ENCODE measurements around the gene MICAL3.

MICAL3 gene

GRCh38 chr22:17829695-17830042 is 194.7 kb downstream of the MICAL3 start:
- no peak overlapping the region for H3K4me2 ChIP-seq (ENCODE audit: low read depth, low read length)
- no peaks in the 10 kb centered on the region for H3F3A ChIP-seq (ENCODE audit: insufficient read depth, low read length)
- H3K9ac ChIP-seq (ENCODE audit: low read length): no peak overlapping the region
- no peaks in the 10 kb centered on the region for H3K36me3 ChIP-seq (replicated peaks; ENCODE audit: insufficient read depth, low read length)
- no peaks in the 10 kb centered on the region for H3K4me1 ChIP-seq (ENCODE audit: low read length)
- H3K79me2 ChIP-seq (ENCODE audit: low read length): no peaks in the 10 kb centered on the region
- H3K4me3 ChIP-seq (ENCODE audit: low read length): no peak overlapping the region
- no peak overlapping the region for H2AFZ ChIP-seq (ENCODE audit: low read length)
- H4K20me1 ChIP-seq (ENCODE audit: insufficient read depth, low read length): no peaks in the 10 kb centered on the region
- no peaks in the 10 kb centered on the region for H3K9me3 ChIP-seq (replicated peaks; ENCODE audit: insufficient read depth, low read length)
- no peak overlapping the region for H3K27ac ChIP-seq (ENCODE audit: low read length)
- no peaks in the 10 kb centered on the region for H3K9me2 ChIP-seq (replicated peaks; ENCODE audit: insufficient read depth, low read length)
- H3K27me3 ChIP-seq (replicated peaks; ENCODE audit: insufficient read depth, low read length): no peaks in the 10 kb centered on the region
- no peak for TF ChIP-seq EZH2 (optimal IDR thresholded peaks at IDR 0.05; ENCODE audit: low read depth, low read length)
- TF ChIP-seq CTCF (IDR thresholded peaks at IDR 0.05; ENCODE audit: low read length): no peak
- TF ChIP-seq EZH2phosphoT487 (IDR thresholded peaks at IDR 0.05; ENCODE audit: low read length): no peak
- DNase-seq: no peak

GRCh38 chr22:17828502-17829080 is 195.8 kb downstream of the MICAL3 start:
- Histone ChIP-seq H3K4me1 (ENCODE audit: low read length) (no peaks in the 10 kb centered on the region), H3K4me3 (ENCODE audit: low read length) (no peak overlapping the region), H3K9me3 (replicated peaks; ENCODE audit: insufficient read depth, low read length) (no peaks in the 10 kb centered on the region), H3K79me2 (ENCODE audit: low read length) (no peaks in the 10 kb centered on the region), H3K27ac (ENCODE audit: low read length) (no peak overlapping the region), H4K20me1 (ENCODE audit: insufficient read depth, low read length) (no peaks in the 10 kb centered on the region), H3K4me2 (ENCODE audit: low read depth, low read length) (no peak overlapping the region), H3K9me2 (replicated peaks; ENCODE audit: insufficient read depth, low read length) (no peaks in the 10 kb centered on the region), H3K36me3 (replicated peaks; ENCODE audit: insufficient read depth, low read length) (no peaks in the 10 kb centered on the region), H3F3A (ENCODE audit: insufficient read depth, low read length) (no peaks in the 10 kb centered on the region), H2AFZ (ENCODE audit: low read length) (no peak overlapping the region), H3K9ac (ENCODE audit: low read length) (no peak overlapping the region), H3K27me3 (replicated peaks; ENCODE audit: insufficient read depth, low read length) (no peaks in the 10 kb centered on the region)
- TF ChIP-seq EZH2 (optimal IDR thresholded peaks at IDR 0.05; ENCODE audit: low read depth, low read length): no peak
- TF ChIP-seq CTCF (IDR thresholded peaks at IDR 0.05; ENCODE audit: low read length): no peak
- TF ChIP-seq EZH2phosphoT487 (IDR thresholded peaks at IDR 0.05; ENCODE audit: low read length): no peak
- DNase-seq: no peak

DNA sequence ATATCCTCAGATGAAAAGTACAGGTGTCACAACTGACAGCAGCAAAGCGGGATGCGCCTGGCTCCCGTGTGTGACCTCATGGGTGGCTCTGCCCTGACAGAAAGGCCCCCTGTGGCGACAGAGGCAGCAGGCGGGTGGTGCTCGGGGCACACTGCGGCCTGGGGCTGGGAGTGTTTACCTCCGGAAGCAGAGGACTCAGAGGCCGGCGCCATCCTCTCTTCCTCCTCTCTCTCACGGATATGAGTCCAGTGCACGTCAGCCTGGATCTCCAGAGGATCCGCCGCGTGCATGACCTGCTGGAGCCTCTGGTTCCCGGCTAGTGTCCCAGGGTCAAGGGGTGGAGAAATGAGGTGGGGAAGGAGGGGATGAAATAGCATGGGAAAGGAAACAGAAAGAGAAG is 196.9 kb downstream of the MICAL3 start:
- Histone ChIP-seq H3K4me2 (ENCODE audit: low read depth, low read length) (no peak overlapping the region), H4K20me1 (ENCODE audit: insufficient read depth, low read length) (no peaks in the 10 kb centered on the region), H3K9me3 (replicated peaks; ENCODE audit: insufficient read depth, low read length) (no peaks in the 10 kb centered on the region), H3K9ac (ENCODE audit: low read length) (no peak overlapping the region), H3K4me1 (ENCODE audit: low read length) (no peaks in the 10 kb centered on the region), H3K4me3 (ENCODE audit: low read length) (no peak overlapping the region), H2AFZ (ENCODE audit: low read length) (no peak overlapping the region), H3K36me3 (replicated peaks; ENCODE audit: insufficient read depth, low read length) (no peaks in the 10 kb centered on the region), H3K9me2 (replicated peaks; ENCODE audit: insufficient read depth, low read length) (no peaks in the 10 kb centered on the region), H3F3A (ENCODE audit: insufficient read depth, low read length) (no peaks in the 10 kb centered on the region), H3K79me2 (ENCODE audit: low read length) (no peaks in the 10 kb centered on the region), H3K27ac (ENCODE audit: low read length) (no peak overlapping the region), H3K27me3 (replicated peaks; ENCODE audit: insufficient read depth, low read length) (no peaks in the 10 kb centered on the region)
- no peak for DNase-seq
- TF ChIP-seq EZH2 (optimal IDR thresholded peaks at IDR 0.05; ENCODE audit: low read depth, low read length): no peak
- TF ChIP-seq CTCF (IDR thresholded peaks at IDR 0.05; ENCODE audit: low read length): no peak
- no peak for TF ChIP-seq EZH2phosphoT487 (IDR thresholded peaks at IDR 0.05; ENCODE audit: low read length)

All from MM.1S (cell line).